ENCODE data around the gene DNAJB4.

DNA sequence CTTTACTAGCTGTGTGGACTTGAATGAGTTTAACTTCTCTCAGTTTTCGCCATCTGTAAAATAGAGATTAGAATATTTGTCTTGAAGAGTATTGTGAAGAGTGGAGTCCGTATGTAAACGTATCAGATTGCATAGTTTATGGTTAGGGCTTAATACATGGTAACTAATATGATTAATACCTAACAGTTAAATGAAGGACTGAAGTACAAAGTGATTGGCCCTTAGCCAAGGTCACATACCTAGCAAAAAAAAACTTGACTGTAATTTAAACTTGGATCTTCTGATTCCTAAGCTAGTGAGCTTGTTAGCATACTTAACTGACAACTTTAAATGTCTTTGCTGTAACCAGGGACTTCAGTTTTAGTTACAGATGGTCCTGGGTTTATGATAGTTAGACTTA lies 42.9 kb downstream of the DNAJB4 start:
- TF ChIP-seq CTCF (IDR thresholded peaks at IDR 0.05): no peak
- no peak for TF ChIP-seq NR1H2 (CRISPR knock-in tag; IDR thresholded peaks at IDR 0.05)
- no peak for TF ChIP-seq ZNF671 (CRISPR knock-in tag; IDR thresholded peaks at IDR 0.05)
- TF ChIP-seq, protein P1, sequence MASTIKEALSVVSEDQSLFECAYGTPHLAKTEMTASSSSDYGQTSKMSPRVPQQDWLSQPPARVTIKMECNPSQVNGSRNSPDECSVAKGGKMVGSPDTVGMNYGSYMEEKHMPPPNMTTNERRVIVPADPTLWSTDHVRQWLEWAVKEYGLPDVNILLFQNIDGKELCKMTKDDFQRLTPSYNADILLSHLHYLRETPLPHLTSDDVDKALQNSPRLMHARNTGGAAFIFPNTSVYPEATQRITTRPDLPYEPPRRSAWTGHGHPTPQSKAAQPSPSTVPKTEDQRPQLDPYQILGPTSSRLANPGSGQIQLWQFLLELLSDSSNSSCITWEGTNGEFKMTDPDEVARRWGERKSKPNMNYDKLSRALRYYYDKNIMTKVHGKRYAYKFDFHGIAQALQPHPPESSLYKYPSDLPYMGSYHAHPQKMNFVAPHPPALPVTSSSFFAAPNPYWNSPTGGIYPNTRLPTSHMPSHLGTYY (CRISPR knock-in tag; IDR thresholded peaks at IDR 0.05): no peak
- TF ChIP-seq, protein P2, sequence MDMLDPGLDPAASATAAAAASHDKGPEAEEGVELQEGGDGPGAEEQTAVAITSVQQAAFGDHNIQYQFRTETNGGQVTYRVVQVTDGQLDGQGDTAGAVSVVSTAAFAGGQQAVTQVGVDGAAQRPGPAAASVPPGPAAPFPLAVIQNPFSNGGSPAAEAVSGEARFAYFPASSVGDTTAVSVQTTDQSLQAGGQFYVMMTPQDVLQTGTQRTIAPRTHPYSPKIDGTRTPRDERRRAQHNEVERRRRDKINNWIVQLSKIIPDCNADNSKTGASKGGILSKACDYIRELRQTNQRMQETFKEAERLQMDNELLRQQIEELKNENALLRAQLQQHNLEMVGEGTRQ (CRISPR knock-in tag; IDR thresholded peaks at IDR 0.05): no peak
- TF ChIP-seq ZNF138 (CRISPR knock-in tag; conservative IDR thresholded peaks at IDR 0.05): no peak
- no peak for TF ChIP-seq NFE2L1 (CRISPR knock-in tag; IDR thresholded peaks at IDR 0.05)
- TF ChIP-seq E2F1 (CRISPR knock-in tag; IDR thresholded peaks at IDR 0.05): no peak
- no peak for TF ChIP-seq TEAD4 (CRISPR knock-in tag; IDR thresholded peaks at IDR 0.05)
- no peak for TF ChIP-seq ZBTB43 (CRISPR knock-in tag; IDR thresholded peaks at IDR 0.05)
